ENCODE data around the gene KIAA1217.

- TF ChIP-seq POLR2AphosphoS5 (IDR thresholded peaks at IDR 0.05; ENCODE audit: low read depth, low read length): no peak
- TF ChIP-seq FOXP2 (optimal IDR thresholded peaks at IDR 0.05; ENCODE audit: borderline replicate concordance, extremely low read depth, extremely low read length, insufficient read depth): no peak
Measured at GRCh38 chr10:24488631-24489030, 279.7 kb downstream of the KIAA1217 start.

Data from PFSK-1 (cell line).